ENCODE results near the gene CTXN2.

Gene CTXN2

DNA sequence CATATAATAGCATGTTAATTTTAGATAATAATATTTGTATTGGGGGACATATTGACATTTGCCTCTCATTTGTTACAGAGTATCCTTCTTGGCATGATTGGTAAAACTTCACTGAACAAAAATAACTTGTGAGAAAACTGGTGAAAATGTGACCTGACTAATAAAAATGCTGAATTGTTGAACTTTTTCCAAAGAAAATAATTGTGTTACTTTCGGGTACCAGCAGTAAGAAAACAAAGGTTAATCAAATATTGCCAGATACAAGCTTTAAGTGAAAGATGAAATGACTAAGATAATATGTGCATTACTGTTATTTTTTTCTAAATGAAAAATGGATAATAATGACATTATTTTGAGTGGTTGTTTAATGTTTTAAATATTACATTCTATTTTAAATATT lies 29.8 kb downstream of the CTXN2 start:
- no peak overlapping the region for H3K4me3 ChIP-seq (ENCODE audit: low read depth, low read length)
- TF ChIP-seq, protein P1, sequence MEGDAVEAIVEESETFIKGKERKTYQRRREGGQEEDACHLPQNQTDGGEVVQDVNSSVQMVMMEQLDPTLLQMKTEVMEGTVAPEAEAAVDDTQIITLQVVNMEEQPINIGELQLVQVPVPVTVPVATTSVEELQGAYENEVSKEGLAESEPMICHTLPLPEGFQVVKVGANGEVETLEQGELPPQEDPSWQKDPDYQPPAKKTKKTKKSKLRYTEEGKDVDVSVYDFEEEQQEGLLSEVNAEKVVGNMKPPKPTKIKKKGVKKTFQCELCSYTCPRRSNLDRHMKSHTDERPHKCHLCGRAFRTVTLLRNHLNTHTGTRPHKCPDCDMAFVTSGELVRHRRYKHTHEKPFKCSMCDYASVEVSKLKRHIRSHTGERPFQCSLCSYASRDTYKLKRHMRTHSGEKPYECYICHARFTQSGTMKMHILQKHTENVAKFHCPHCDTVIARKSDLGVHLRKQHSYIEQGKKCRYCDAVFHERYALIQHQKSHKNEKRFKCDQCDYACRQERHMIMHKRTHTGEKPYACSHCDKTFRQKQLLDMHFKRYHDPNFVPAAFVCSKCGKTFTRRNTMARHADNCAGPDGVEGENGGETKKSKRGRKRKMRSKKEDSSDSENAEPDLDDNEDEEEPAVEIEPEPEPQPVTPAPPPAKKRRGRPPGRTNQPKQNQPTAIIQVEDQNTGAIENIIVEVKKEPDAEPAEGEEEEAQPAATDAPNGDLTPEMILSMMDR (IDR thresholded peaks at IDR 0.05; ENCODE audit: borderline replicate concordance, insufficient read depth, low read depth, low read length) = no peak

DNA sequence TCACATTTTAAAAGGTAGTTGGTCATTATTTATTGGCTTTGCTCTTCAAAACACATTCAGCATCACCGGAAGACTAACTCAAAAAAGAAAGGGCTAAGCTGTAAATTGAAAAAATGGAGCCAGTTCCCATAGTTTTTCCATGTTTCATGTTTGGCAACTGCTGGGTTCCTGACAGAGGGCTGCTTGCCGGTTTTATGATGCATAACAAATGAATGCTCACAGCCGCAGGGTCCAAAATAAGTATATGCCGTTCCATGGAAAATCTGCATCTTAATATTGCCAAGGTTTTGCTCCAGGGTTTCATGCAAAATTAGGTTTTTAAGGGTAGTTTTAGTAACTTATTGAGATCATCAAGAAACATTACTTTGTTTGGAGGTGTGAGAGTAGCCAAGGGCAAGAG lies 30.4 kb downstream of the CTXN2 start:
- H3K4me3 ChIP-seq (ENCODE audit: low read depth, low read length) = no peak overlapping the region
- TF ChIP-seq, protein P1 (IDR thresholded peaks at IDR 0.05; ENCODE audit: borderline replicate concordance, insufficient read depth, low read depth, low read length) = no peak

DNA sequence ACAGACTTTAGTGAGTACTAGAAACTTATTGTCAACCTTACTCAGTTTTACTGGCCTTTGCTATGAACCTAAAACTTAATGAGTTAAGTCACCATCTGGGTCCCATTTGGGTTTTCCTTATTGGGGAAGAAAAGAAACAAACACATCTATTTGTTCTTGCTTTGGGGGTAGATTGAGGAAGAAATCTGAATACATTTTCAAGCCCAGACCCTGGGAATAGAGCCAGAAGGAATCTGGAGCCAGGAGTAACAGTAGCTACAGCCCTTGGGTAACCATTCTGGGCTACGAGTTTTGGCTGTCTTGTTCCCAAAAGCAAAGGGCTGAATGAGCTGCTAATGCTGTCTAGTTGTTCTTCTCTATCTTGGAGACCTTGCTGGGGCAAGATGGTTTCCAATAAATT lies 31.2 kb downstream of the CTXN2 start:
- no peak overlapping the region for H3K4me3 ChIP-seq (ENCODE audit: low read depth, low read length)
- TF ChIP-seq, protein P1 (IDR thresholded peaks at IDR 0.05; ENCODE audit: borderline replicate concordance, insufficient read depth, low read depth, low read length) = no peak

- TF ChIP-seq, protein P1 (IDR thresholded peaks at IDR 0.05; ENCODE audit: borderline replicate concordance, insufficient read depth, low read depth, low read length) = no peak
- no peak overlapping the region for H3K4me3 ChIP-seq (ENCODE audit: low read depth, low read length)
Measured at GRCh38 chr15:48225771-48226170, 34.3 kb downstream of the CTXN2 start.

- no peak overlapping the region for H3K4me3 ChIP-seq (ENCODE audit: low read depth, low read length)
- TF ChIP-seq, protein P1 (IDR thresholded peaks at IDR 0.05; ENCODE audit: borderline replicate concordance, insufficient read depth, low read depth, low read length) = no peak
Measured at GRCh38 chr15:48230498-48230897, 39.0 kb downstream of the CTXN2 start.

DNA sequence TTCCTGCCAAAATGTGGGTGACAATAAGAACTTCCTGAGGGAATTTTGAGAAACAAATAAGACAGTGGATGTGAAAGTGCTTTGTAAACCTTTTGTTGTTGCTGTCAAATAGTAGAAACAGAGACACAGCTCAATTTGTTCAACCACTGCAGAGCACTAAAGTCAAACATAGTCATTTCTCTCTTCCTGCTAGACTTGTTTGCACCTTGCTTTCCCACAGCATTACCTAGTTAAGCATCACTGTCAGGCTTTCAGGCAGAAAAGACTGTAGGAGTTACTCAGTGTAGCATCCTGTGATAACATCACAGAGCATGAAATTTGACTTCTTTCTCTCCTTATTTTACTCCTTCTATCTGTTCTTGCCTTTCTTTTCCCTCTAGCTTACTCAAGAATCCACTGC lies 41.8 kb downstream of the CTXN2 start:
- TF ChIP-seq, protein P1 (IDR thresholded peaks at IDR 0.05; ENCODE audit: borderline replicate concordance, insufficient read depth, low read depth, low read length) = no peak
- no peak overlapping the region for H3K4me3 ChIP-seq (ENCODE audit: low read depth, low read length)

- H3K4me3 ChIP-seq (ENCODE audit: low read depth, low read length) = no peak overlapping the region
- TF ChIP-seq, protein P1 (IDR thresholded peaks at IDR 0.05; ENCODE audit: borderline replicate concordance, insufficient read depth, low read depth, low read length) = no peak
Measured at GRCh38 chr15:48239334-48239733, 47.9 kb downstream of the CTXN2 start.
